DMS 273 (cell line): ENCODE measurements around the gene CSNK1D.

Experiments
- DNase-seq: peaks from one replicate; lab custom pipeline; 2025; ENCODE audit not compliant: unreplicated experiment; lab: John Stamatoyannopoulos, UW

CSNK1D gene

DNA sequence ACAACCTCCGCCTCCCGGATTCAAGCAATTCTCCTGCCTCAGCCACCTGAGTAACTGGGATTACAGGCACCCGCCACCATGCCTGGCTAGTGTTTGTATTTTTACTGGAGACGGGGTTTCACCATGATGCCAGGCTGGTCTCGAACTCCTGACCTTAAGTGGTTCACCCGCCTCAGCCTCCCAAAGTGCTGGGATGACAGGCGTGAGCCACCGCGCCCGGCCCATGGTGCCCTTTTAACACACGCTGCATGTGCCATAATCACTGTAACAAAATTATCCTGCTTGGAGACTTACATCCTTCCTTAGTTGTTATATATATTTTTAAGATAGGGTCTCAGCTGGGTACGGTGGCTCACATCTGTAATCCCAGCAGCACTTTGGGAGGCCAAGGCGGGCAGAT lies 38.5 kb upstream of the CSNK1D start:
- no peak for DNase-seq

DNA sequence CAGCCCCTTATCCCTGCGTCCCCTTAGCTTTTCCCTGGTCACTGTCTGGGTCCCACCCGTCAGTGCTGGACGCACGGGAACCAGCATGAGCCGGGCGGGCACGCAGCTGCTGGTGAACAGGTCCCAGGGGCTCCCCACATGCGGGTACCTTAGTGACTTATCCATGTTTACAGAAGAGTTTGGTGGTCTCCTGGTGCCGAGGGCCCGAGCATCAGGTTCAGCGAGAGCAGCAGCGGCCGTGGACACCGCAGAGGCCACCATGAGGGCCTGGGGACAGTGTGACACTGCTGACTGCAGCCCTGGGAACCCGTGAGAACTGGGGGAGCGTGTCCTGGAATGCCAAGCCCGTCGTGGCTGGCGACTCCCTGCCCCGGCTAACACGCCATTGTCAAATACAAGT lies 37.4 kb upstream of the CSNK1D start:
- DNase-seq, result no peak

- DNase-seq, result no peak
These were observed 36.4 kb upstream of the CSNK1D start for GRCh38 chr17:82309656-82310570.

DNA sequence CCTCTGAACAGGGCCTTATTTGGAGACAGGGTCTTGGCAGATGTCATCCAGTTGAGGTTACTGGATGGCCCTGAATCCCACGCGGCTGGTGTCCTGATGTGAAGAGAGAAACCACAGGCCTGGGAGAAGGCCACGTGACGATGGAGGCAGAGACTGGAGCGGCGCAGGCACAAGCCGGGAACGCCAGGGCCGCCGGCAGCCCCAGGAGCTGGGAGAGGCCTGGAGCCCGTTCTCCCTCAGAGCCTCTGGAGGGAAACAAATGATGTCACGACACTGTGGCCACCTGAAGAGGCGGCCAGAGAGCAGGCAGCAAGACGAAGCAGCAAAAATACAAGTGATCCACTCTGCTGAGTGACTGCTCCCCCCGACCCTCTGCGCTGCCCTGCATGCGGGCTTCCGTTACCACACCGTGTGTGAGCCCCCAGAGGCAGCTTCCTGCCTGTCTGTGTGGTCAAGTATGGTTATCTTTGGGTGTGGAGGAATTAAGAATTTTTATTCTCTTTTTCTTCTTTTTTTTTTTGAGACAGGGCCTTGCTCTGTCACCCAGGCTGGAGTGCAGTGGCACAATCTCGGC lies 32.3 kb upstream of the CSNK1D start:
- no peak for DNase-seq

DNA sequence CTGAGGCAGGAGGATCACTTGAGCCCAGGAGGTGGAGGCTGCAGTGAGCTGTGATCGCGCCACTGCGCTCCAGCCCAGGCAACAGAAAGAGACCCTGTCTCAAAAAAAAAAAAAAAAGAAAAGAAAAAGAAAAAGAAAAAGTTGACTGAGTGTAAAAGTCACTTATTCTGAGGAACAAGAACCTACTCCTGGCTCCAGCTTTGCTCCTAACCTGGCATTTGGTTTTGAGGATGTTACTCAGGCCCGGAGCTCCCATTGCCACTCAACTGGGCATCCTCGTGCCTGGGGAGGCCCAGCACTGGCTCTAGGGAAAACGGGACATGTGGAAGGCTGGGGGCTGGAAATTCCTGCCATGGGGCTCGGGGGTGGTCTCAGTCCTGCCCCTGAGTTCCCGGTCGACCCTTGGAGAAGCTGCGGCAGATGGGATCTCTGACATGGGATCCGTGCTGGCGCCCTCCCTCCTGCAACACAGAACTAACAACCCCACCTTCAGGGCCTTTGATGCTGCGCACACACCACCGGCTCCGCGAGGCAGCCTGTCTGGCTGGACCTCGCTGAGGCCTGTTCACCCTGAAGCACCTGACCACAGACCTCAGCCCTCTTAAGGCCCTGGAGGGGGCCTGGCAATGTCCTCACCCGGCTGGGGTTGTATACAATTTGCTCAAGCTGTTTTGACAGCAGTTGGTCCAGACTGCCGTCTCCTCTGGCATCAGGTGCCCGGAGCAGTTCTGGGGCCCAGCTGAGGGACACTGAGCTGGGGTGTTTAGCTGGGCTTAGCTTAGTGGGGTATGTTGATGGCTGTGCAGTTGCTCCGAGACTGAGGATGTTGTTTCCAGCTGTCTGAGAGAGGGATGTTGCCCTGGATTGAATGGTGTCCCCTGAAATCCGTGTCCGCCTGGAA lies 31.6 kb upstream of the CSNK1D start:
- DNase-seq, result peak; percentile 51

DNA sequence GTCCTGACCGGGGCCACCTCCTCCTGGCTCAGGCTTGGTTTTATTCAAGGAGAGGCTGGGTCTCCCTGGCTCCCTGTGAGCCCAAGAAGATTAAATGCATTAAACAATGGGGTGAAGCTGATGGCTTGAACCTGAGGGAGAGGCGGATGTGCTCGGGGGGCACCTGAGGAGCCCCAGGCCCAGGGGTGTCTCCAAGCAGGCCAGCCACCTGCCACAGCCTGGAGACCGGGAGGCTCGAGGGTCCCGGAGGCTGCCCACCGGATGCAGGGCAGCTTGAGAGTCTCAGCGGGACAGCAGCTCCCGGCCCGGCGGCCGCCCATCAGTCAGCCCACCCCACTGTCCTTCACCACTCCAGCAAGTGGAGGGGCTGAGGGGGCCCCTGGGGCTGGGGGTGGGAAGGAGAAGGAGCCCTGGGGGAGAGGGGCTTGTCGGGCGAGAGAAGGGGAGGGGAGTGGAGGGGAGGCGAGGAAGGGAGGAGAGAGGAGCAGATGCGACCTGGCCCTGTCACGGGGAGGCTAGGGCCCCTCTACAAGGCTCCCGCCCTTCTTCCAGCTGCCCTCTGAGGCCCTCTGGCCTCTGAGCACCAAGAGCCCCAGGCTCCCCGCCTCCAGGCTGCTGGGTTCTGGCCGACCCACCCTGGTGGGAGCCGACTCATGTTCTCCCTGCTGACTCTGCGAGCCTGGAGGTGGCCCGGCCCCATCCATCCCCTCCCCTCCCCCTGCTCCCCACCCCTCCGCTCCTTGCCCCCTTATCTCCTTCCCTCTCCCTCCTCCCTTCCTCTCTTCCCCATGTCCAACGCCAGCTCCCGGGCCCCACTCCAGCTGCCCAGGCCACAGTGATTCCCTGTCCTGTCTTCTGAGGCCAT lies 30.7 kb upstream of the CSNK1D start:
- no peak for DNase-seq

DNA sequence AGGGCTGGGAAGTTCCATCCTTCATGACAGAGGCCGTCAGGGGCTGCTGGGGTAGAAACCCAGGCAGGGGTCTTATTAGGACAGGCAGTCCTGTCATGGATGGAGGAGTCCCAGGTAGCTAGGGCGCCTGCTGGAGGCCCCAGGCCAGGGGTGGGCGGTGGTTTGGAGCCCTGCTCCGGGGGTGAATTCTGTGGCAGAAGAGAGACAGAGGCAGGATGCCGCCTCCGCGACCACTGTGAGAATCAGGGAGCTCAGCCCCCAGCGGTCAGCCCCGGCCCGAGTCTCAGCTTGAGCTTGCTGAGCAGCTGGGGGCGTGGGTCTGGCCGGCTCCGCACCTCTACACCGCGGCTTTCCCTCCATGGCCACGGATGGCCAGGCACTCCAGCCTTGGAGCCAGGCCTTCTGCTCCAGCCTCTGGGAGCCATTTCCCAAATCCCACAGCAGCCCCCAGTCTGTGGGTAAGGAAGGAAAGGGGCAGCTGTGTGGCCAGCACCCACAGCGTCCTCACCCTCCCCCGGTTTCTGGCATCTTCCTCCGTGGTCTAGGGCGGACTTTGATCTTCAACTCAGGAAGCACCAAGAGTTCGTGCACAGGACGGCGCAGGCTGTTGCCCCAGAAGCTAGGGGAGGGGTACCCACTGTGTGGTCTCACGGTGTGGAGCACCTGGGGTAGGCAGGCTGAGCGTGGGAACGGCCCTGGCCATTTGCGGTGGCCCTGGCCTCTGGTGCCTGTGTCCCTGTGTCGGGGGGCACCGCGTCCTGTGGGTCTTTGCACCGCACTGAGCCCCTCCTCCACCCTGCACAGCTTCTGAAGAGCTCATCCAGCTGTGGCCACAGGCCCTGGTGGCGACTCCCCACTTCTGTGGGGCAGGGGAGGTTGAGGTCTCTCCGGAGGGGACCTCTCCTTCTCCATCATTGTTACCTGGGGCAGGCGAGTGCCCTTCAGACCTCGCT lies 29.8 kb upstream of the CSNK1D start:
- DNase-seq, result no peak

DNA sequence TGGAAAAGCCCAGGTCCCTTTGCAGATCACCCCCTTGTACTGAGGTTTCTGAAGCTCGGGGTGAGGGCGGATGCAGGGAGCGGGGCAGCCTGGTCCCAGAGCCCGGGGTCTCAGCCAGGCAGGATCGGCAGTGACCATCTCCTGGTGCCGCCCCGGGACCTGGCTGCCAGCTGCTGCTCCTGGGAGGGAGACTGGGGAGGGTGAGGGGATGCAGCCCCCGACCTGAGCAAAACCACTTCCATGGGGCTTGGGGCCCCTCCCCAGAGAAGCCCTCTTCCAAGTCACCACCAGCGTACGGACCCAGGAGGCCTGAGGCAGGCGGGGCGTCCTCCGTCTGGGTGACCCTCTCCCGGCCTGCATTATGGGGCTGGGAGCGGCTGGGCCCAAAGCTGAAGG lies 29.1 kb upstream of the CSNK1D start:
- DNase-seq, result no peak

- no peak for DNase-seq
These were observed 28.5 kb upstream of the CSNK1D start for GRCh38 chr17:82301916-82302567.

GRCh38 chr17:82301300-82301915 lies 27.9 kb upstream of the CSNK1D start:
- DNase-seq, result no peak

- DNase-seq, result peak; percentile 91
These were observed 27.3 kb upstream of the CSNK1D start for GRCh38 chr17:82300707-82301270.

GRCh38 chr17:82300228-82300627 lies 26.7 kb upstream of the CSNK1D start:
- DNase-seq, result no peak

GRCh38 chr17:82299452-82299851 lies 26.0 kb upstream of the CSNK1D start:
- no peak for DNase-seq

DNA sequence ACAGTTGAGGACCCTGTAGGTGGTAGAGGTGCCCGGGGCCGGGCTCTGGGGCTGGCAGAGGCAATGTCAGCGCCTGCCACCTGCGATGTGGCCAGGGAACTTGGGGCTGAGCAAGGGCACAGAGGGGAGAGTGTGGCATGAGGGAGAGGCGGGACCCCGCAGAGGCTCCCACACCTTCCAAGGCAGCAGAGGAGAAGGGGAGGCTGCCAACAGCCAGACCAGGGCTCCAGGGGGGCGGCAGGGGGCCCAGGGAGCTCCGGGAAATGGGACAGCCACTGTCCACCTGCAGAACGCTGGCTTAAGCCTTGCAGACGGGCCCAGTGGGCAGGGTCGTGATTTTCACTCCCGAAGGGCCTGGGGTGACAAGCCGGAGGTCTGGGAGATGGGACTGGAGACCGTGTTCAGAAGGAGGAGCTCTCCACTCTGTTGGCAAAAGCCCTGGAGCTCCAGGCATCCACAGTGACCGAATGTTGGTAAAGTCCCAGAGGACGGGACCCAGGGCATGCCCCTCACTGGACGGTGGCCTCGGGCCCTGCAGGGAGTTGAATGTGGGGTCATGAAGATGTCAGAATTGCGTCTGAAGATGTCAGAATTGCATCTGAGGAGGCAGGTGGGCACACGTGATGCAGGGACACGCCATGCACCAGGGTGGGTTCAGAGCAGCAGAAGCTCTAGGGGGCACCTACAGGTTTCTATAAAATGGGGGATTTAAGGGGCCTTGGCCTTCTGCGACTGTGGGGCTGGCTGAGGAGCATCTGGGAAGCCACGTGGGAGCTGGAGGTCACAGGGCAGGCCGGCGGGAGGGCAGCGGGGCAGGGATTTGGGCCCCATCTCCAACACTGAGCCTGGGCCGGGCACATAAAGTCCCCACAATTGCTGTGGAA lies 25.3 kb upstream of the CSNK1D start:
- DNase-seq, result no peak

DNA sequence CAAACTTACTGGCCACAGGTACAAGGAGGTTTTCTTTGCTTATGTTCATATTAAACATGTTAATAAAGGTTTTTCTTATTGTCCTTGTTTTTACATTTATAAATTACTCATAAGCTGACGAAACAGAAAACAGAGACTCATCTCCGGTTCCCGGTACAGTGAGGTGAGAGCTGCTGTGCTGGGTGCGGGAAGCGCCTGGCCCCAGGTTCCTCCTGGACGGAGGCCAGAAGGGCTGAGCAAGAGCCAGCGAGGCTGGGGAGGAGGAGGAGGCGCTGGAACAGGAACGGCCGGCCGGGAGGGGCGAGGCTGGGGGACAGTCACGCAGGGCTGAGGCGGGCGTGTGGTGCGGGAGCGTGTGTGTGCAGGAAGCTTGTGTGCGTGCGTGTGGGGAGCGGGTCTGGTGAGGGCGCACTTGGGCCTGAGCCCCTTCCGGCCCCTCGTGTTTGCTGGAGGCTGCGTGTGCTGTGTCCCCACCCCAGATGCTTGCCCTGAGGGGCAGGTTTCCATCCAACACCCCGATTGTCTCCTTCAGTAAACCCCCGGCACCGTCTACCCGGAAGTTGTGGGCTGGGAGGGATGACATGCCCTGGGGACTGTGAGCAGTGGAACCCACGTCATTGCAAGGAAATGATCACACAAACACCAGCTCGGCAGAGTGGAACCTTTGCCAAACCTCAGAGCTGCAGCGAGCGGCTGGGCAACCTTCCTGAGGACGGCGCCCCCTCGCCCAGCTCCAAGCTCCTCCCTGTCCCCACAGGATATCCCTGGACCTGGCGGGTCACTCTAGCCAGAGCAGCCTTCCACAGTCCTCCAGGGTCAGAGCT lies 24.4 kb upstream of the CSNK1D start:
- peak; percentile 78 for DNase-seq

DNA sequence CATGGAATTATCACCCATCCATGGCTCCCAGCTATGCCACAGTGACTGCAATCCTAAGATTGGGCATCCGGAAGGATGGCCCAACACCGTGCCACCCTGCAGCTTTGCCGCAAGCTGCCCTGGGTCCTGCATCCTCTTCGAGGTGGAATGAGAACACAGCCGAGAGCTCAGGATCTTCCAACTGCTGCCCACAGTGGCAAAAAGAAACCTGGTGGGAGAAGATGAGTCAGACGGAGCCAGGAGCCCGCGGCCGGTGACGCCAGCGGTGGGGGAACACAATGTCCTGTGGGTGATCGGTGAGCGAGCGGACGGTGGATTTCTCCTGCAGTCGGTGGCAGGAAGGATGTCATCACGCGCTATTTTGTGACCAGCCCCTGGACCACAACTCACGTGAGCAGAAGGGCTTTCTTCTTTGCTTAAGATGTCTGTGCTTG lies 23.8 kb upstream of the CSNK1D start:
- peak; percentile 53 for DNase-seq
